Stimulated activated CD4-positive, alpha-beta T cell treated with anti-CD3 and anti-CD28 coated beads, Interleukin-4, amount 100 ng/mL, for 1 hour (primary cell): Measurements from ENCODE around the gene TFF2.
A peak's percentile ranks its signal among the peaks of the same experiment; 100 is the strongest.

Source experiments
- DNase-seq: peaks from one replicate; pipeline ENCODE4 v3.0.0-alpha.2; 2020

Gene TFF2

DNA sequence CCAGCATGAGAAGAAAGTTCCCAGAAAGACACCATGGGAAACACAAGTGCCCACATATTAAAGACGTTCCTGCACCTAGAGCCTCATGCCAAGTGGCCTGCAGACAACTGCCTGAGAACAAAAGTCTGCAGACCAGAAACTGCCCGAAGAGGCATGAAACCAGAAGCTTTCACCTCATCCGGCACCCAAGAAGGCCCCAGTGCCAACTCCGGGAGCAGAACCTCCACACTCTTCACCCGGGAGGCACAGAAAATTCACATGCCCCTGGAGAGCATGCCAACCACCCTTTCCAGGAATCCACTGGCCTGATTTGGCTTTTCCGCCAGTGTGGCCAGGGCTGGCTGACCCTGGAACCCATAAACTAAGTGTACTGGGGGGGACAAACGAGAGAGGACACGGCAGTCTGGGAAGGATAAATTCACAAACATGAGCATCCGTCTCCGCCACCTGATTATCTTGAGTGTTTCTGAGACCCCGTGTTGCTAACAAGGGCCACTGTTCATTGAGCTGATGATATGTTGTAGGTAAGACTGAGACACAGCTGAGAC lies 6.8 kb downstream of the TFF2 start:
- no peak for DNase-seq

DNA sequence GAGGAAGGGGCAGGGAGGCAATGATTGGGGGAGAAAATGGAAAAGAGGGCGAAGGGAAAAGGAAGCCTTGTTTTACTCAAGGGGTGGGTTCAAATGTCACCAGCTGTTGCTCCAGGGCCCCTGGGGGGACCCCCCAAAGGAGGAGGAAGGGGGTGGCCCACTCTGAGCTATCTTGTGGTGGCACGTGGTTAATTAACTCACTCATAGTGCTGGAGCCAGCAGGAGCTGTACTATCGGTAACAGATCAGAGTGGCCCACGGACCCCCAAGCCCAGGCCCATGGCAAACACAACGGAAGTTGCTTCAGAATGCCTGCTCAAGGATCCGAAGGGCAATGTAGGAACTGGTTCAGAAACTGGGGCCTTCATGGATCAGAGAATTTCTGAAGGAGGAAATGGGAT lies 7.2 kb downstream of the TFF2 start:
- no peak for DNase-seq

DNA sequence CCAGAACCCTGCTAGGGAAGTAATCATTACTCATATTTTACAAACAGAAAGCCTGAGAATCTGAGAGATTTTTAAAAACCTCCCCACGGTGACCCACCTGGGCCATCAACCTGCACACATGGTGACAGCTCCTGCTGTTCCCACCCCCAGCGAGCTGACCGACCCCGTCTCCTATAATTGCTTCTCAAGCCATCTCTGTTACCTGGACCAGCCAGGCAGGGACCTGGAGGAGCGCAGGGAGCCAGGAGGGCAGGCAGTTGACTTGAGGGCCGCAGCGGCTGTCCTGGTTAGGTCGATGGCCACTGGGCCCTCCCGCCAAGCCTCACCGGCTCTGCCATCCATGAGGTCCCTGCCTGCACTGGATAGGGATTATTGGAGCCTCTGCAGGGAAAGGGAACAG lies 7.7 kb downstream of the TFF2 start:
- no peak for DNase-seq

DNA sequence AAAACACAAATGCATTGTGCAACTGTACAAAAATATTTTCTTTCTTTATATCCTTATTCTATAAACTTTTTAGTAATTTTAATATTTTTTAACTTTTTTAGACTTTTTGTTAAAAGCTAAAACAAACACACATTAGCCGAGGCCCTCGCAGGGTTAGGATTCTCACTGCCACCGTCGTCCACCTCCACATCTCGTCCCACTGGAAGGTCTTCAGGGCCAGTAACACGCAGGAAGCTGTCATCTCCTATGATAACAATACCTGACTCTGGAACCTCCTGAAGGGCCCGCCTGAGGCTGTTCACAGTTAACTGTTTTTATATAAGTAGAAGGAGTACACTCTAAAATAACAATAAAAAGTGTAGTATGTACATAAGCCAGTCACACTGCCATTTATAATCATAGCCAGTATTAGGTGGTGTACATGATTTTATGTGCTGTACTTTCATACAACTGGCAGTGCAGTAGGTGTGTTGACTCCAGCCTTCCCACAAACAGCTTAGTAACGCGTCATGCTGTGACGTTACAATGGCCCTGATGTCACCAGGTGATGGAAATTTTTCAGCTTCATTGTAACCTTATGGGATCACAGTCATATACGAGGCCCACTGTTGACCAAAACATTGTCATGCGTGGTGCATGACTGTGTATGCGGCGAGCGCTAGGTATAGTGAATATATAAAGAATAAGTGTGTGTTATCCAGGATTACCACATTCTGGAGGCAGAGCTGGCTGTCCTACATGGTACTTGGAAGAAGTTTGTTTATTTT lies 8.8 kb downstream of the TFF2 start:
- no peak for DNase-seq

DNA sequence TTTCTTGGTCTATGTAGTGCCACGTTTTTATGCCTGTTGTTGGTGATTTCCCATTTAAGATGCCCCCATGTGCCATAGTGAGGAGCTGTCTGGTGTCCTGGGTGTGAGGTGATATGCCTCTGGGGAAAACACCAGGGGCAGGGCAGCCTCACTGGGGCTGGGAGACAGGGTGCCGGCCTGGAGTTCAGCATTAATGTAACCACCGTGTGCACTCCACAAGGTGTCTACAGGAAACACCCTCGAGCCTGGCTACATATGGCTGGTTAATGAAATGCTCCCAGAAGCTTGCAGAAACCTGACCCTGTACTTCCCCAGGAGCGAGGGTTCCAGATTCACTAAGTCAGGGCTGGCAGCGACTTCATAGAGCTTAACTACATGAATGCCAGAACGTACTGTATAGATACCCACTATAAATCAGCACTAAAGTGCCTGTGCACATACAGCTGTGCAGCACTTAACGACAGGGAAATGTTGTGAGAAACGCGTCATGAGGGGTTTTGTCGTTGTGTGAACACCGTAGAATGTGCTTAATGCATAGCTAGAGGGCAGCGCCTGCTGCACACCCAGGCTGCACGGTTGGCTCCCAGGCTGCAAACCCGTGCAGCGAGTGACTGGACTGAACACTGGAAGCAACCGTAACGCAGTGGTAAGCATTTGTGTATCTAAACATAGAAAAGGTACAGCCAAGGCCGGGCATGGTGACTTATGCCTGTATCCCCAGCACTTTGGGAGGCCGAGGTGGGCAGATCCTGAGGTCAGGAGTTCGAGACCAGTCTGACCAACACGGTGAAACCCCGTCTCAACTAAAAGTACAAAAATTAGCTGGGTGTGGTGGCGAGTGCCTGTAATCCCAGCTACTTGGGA lies 10.4 kb downstream of the TFF2 start:
- DNase-seq = no peak

DNA sequence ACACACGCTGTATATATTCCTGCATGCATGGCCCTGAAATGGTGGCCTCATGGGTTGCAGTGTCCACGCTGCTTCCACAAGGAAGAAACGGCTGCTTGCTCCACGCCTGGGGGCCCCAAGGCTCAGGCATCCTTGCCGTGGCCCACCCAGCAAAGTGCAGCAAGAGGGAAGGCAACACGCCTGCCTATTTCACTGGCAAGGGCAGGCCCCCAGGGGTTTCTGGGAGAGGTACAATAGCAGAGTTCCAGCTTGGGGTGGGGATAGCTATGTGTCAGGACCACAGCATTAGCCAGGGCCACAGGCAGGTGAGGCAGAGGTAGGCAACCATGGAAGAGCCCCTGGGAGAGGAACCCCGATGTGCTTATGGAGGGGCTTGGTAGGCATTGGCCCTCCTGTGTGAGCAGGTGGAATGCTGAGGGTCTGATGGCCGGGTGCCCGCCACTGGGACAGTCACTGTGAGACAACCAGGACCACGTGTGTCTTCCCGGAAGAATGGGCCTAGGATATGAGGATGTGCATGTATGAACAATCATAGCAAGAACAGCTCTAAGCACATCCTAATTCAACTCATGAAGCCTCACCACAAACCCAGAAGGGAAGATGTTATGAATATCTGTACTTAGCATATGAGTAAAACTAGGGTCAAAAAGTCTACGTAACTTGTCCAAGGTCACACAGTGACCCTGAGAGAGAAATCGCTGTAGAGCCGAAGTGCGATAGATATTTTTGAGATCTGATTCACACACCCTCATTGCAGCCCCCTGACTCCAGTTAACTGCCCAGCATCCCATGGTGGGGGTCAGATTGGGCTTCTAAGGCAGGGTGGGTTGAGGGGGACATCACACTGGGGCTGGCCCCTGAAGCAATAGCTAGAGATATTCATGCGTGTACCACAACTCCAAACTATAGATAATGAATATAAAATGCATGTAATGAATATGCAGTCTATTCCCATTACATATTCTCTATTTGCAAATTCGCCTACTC lies 11.8 kb downstream of the TFF2 start:
- no peak for DNase-seq

DNA sequence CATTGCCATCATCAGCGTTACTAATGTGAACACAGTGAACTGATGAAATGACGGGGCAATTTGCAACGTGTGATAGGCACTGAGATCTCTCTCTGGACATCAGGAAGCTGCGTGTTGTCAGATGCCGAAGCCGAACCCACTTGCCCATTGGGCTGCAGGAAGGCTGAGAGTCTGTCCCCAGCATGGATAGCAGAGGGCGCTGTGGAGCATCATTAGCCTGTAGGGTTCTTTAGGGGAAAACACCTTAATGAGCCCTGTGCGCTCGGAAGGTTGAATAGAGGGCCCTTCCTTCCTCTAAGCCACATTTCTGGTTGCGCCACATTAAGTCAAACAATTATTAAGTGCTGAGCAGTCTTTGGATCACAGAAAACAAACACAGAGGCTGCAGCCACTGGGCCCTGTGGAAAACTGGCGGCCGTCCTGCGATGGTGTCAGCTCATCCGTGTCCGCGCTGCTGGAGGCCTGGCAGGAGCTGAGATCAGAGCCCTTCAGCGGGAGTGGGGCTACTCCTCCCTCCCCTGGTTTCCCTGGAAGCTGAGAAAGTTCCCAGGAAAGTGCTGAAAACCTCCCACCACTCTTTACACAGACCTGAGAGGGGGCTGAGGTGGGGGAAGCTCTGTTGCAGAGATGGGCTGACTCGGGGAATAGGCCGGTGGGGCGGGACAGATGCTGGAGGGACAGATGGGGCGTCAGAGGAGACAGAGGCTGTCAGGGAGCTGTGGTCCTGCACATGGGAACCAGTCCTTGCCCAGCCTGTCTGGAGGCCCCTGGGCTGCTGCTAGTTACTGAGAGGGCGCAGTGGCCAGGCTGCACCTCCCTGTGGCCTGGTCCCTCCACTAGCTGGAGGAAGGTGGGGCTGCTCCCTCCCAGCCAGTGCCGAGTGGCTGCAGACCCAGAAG lies 12.7 kb downstream of the TFF2 start:
- DNase-seq = peak; percentile 86

DNA sequence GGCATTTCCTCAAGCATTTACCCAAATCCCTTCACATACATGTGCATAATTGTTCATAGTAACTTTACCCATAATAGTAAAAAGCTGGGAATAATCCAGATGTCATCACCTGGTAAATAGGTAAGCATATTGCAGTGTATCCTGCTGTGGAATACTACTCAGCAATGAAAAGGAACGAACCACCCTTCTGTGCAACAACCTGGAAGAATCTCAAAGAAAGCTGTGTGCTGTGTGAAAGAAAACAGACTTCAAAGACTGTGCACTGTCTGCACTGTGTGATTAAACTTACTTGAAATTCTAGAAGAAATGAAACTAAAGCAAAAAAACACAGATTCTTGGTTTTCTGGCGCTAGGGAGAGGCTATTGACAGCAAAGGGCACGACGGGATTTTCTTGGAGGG lies 13.5 kb downstream of the TFF2 start:
- DNase-seq = no peak

DNA sequence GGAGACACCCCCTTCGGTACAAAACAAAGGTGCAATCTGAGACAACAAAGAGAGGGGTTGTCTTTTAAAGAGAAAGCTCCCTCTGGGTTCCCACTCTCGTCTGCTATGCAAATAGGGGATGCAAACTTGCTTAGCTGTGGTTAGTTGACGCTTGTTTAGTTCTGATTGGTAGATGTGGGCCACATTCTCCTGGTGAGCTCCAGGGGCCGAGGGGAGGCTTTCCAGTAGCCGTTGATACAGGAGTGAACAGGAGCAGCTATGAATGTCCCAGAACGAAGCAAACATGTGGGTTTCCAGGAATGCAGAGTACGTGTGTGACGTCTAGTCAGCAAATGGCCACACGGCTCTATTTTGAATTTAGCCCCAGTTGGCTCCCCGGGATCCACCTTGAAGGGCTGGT lies 14.7 kb downstream of the TFF2 start:
- no peak for DNase-seq

DNA sequence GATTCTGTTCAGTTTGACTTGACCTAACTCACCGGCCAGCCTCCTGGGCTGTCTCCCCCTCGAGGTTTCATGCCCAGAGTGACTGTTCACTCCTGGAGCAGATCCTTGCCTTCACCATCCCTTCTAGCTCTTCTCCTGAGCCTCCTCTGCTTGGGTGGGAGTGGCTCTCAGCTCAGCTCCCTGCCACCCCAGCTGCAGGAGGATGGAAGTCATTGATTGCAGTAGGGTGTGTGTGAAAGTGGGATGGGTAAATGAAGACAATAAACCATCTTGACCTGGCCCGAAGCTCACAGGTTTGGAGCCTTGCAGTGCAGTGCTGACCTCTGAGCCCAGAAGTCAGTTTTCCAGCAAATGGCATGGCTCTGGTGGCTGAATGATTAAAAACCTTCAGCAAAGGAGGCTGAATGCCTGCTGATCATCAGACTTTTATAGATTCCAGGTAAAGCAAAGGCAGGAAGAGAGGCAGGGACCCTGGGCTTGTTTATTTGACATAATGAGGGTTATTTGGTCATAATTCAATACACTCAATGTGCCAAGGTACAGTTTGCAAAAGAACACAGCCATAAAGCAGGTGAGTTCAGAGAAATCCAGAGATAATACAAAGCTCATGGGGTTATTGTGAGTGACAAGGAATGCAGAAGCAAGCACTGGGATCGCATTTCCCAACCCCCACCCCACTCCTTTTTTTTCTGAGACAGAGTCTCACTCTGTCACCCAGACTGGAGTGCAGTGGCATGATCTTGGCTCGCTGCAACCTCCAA lies 18.1 kb downstream of the TFF2 start:
- DNase-seq = no peak

DNA sequence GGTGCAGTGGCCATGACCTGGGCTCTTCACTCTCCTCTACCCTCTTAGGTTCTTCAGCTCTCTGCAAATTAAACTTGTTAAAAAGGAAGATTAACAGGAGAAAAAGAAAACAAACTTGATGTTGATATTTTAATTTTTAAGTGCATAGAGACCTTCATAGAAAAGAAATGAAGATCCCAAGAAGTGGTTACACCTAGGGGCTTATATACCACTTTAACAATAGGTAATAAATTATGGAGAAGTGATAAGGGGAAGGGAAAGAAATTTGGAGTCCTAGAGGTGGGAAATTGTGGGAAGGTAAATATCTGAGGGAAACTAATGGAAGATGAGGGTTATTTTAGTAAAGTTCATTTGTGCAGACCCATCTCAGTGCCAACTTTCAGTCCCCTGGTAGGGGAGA lies 19.1 kb downstream of the TFF2 start:
- DNase-seq = no peak

DNA sequence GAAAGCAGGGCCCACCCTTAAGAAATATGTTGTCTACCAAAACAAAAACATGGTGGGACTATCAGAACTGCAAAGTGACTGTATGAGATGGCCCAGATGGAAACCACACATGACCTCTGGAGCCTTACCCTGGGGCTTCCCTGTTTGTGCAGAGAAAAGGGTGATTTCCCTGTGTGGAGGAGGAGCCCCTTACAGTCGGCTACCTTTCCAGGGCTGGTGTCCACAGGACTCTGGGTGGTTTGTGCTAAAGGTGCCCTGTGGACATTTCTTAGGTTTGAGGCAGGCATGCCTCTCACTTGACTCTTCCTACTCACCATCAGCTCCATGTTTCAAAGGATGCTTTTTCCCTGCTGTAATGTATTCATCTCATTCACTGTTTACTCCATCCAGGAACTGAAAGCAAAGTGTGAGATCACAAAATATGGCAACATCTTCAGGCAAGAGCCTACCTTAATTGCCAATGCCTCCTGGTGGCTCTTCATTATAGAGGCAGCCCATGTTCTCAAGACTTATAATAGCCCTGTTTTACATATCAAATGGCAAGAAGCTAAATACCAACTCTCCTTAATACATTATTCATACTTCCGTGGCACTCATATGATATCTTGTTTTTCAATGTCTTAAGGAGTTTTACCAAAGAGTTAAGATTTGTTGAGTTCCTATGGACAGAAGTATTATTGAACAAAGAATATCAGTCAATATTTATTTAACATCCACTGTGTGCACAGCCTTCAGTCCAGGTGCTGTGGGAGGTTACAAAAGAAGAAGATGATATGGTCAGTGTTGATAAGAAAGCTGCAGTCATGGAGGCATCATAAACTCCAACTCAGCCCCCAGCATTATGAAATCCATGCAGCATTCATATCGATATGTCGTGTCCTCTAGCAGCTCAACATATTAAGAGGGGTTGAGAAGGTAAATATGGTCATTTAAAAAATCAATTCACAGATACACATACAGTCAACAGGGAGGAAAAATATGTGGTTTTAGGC lies 20.1 kb downstream of the TFF2 start:
- no peak for DNase-seq

DNA sequence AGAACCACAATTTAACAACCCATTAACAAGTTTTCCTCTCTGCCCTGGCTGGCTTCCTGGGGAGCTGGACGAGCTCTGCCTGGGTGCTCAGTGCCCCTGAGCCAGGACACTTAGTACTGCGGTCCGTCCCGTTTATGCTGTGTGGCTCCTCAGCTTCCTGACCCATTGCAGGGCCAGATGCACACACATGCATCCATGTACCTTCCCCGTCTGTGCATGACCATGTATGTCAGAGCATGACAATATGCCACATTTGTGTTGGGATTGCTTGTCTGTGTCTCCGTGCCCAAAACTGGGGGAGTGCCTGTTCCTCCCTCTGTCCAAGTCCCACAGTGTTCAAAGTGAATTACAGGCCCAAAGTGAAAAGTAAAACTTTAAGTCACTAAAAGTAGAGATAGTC lies 25.9 kb downstream of the TFF2 start:
- DNase-seq = no peak

DNA sequence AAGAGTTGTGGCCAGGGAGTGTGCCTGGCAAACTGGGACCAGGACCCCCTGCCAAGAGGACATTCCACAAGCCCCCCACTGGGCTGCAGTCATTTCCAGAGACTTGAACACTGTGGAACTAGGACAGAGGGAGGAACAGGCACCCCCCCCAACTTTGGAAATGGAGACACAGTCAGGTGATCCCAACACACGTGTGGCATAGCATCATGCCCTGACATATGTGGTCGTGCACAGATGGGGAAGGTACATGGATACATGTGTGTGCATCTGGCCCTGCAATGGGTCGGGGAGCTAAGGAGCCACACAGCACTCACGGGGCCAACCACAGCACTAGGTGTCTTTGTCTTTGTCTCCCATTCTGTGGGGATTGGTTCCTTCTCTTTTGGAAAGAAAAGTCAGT lies 28.9 kb downstream of the TFF2 start:
- DNase-seq = no peak

DNA sequence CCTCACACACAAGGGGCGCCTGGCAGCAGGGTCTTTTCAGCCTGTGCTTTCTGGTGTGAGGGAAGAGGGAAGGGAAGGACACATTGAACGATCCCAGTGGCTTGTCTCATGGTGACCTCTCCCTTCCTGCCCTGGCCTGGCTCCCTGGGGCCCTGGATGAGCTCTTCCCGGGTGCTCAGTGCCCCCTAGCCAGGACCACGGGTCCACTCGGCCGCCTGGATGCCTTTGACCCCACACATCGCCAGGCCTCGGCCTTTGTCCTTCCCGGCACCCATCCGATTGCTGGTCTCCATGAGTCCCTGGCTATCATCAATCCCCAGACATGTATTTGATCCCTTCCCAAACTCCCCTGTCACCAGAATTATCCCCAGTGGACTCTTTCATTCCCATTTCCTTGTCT lies 29.6 kb downstream of the TFF2 start:
- DNase-seq = no peak

DNA sequence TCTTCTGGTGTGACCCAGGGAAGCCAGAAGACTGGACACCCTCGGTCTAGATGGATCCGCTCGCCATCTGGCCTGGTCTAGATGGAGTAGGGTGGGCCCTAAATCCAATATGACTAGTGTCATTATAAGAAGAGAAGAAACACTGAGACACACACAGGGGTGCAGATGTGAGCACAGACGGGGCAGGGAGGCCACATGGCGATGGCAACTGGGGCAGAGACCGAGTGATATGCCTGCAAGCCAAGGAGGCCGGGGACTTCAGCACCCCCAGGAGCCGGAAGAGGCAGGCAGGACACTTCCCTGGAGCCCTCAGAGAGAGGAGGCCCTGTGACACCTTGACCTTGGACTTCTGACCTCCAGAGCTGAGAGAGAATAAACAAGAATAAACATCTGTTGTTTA lies 30.0 kb downstream of the TFF2 start:
- no peak for DNase-seq

DNA sequence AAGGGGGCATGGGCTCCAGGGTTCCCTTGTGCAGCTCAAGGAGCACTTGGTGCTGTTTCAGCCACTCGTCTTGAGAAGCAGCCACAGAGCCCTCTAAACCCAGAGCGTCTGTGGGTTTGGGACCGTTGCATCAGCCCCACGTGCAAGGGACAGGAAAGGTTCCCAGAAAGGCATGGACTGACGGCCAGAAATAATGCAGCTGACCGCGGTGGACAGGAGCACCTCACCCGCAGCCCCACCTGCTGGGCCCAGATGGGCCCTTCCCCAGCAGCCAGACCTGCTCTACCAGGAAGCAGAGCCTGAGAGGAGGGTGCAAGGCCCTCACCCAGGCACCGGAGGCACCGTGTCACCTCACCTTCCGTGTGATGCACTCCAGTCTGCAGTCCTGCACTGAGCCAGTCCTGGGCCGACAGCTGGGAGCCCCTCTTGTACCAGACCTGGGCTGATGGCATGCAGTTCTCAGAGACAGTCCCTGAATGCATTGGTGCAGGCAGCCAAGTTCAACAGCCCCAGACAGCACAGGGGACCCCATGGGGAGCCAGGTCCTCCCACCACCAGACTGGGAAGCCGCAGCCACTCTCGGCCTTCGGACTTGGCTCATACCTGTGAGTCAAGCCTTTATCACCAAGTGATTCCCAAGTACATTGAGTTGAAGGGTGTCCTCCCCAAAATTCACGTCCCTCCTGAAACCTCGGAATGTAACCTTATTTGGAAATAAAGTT lies 30.8 kb downstream of the TFF2 start:
- no peak for DNase-seq

DNA sequence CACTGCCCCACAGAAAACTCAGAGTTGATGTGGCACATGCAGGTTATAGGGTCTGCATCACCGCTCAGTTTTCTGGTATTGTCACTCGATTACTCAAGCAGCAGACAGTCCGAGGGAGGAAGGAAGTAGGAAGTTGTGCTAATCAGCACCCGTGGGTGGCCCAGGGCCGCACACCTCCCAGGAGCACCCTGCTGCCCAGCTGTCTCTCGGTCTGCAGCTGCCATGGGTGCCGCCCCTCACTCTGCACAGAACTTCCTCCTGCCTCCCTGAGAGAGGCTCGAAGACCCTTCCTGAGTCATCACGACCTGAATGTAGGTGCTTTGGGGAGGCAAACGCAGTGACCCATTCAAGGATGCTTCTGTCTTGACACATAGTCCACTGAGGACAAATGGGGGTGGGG lies 31.4 kb downstream of the TFF2 start:
- DNase-seq = no peak
